Ovary (tissue), 3 donors: ENCODE data around the gene GBX2.

Experiments
- CTCF ChIP-seq, 3 donors: fragments of 450-650 bp in 2 of 3; fragments of 200-600 bp in 1 of 3; IDR thresholded peaks; one replicate each; pipeline versions ENCODE4 v1.5.1 to v1.8.0; 2016 to 2022; ENCODE audit warnings: antibody characterized with exemption in 3 of 3, mild to moderate bottlenecking in 1 of 3
- EP300 ChIP-seq: sonication (generic); formaldehyde crosslinking; IDR thresholded peaks from one replicate; pipeline ENCODE4 v1.6.1; 2017; ENCODE audit warnings: antibody characterized with exemption
- POLR2A ChIP-seq: fragments of 450-650 bp; IDR thresholded peaks from one replicate; pipeline ENCODE4 v1.6.1; 2017; ENCODE audit warnings: antibody characterized with exemption, mild to moderate bottlenecking, moderate library complexity
- donor health status: DM: no; HTN: no; CAD: no.

- TF ChIP-seq CTCF (IDR thresholded peaks at IDR 0.05) (no peak), EP300 (no peak), POLR2A (no peak)
Measured at GRCh38 chr2:236207472-236207871, 39.3 kb upstream of the GBX2 start.
